Gastroesophageal sphincter (tissue), 4 donors: ENCODE results near the gene GLI3. TPM values are rescaled to one million over a fixed set of nuclear protein-coding genes. Genes with fewer than 3 reads are reported as not detected.

Source experiments
- ATAC-seq: fragments of 150-250 bp; one replicate; pipeline ENCODE4 v1.9.1; 2016; ENCODE audit warnings: mild to moderate bottlenecking, moderate library complexity
- H3K27ac ChIP-seq, 4 donors: fragments of 200-600 bp; sonication (generic) in 3 of 4; 1 replicate in 3 of 4; 2 replicates in 1 of 4; pipeline ENCODE4 v1.5.1; 2016 to 2019
- H3K27me3 ChIP-seq: fragments of 200-600 bp; sonication (generic); one replicate; pipeline ENCODE4 v1.5.1; 2019
- H3K36me3 ChIP-seq, 2 donors: fragments of 200-600 bp; sonication (generic); one replicate each; pipeline ENCODE4 v1.5.1; 2019; ENCODE audit warnings: control low read depth in 1 of 2
- H3K4me1 ChIP-seq, 3 donors: fragments of 200-600 bp; sonication (generic); 1 replicate in 2 of 3; 2 replicates in 1 of 3; pipeline ENCODE4 v1.5.1; 2016 to 2019; ENCODE audit warnings: control low read depth in 2 of 3
- H3K4me3 ChIP-seq, 2 donors: fragments of 200-600 bp; sonication (generic); one replicate each; pipeline ENCODE4 v1.5.1; 2019; ENCODE audit warnings: mild to moderate bottlenecking in 1 of 2, moderate library complexity in 1 of 2
- H3K9me3 ChIP-seq, 3 donors: fragments of 200-600 bp; sonication (generic); one replicate each; pipeline ENCODE4 v1.5.1; 2017 to 2019; ENCODE audit warnings: control low read depth in 2 of 3
- EP300 ChIP-seq: sonication (generic); formaldehyde crosslinking; IDR thresholded peaks from one replicate; pipeline ENCODE4 v1.6.1; 2017; ENCODE audit warnings: antibody characterized with exemption, mild to moderate bottlenecking
- POLR2A ChIP-seq, 2 donors: fragments of 450-650 bp; IDR thresholded peaks; one replicate each; pipeline ENCODE4 v1.6.1; 2017; ENCODE audit warnings: antibody characterized with exemption in 2 of 2, mild to moderate bottlenecking in 2 of 2, moderate library complexity in 1 of 2
- POLR2AphosphoS5 ChIP-seq: sonication (generic); formaldehyde crosslinking; IDR thresholded peaks from one replicate; pipeline ENCODE4 v1.6.1; 2017; ENCODE audit warnings: antibody characterized with exemption
- WGBS, 2 donors: methylation state at CpG; one replicate each; pipeline ENCODE4 v1.1.5; 2018; ENCODE audit warnings: low coverage in 1 of 2; 5-methylcytosine and 5-hydroxymethylcytosine counted together
- total RNA-seq, 4 donors: library from RNA; depleted of rRNA; stranded (reverse); fragments of >200 nt; gene quantifications; one replicate each; pipeline ENCODE4 v1.1.0, GENCODE V29; 2016
- TF ChIP-seq, protein P1 (sequence below), 4 experiments: fragments of 200-600 bp in 2 of 4; fragments of 450-650 bp in 2 of 4; sonication (generic) in 1 of 4; IDR thresholded peaks; one replicate each; pipeline ENCODE4 v1.5.1; 2017 to 2019; ENCODE audit warnings: antibody characterized with exemption in 4 of 4, mild to moderate bottlenecking in 2 of 4, moderate library complexity in 2 of 4

GLI3 gene
- total RNA-seq, 4 donors from 2014 or later: 7.3 to 18.2 (median 12.6) TPM

DNA sequence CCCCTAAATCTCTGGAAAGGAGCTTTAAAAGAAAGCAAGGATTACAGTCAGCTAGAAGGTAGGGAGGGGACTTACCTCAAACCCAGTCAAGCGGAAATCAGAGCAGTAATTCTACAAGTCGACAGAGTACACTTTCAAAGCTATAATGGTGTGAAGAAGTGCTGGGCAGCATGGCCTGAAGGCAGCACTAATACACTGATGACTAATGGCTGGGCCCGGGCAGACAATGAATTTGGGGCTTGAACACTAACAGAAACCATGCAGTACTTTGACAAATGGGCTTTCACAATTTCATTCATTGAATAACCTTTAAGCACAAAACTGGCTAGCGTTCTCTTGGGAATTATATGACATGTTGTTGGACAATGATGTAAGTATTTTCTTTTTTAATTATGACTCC is 4.7 kb downstream of the GLI3 start:
- WGBS, 2 donors: 17 to 33% methylated on average over 2 to 4 of the region's 4 CpGs
- no peak overlapping the region for H3K4me3 ChIP-seq
- H3K9me3 ChIP-seq: no peaks in the 10 kb centered on the region
- no peaks in the 10 kb centered on the region for H3K27me3 ChIP-seq
- peak overlapping the region in 2 of 4 donors; percentile 23 to 31 for H3K27ac ChIP-seq
- H3K4me1 ChIP-seq: peaks cover 0 to 83% (median 11%) of the 10 kb centered on the region in 3 donors
- ATAC-seq: no peak
- H3K36me3 ChIP-seq: no peaks in the 10 kb centered on the region
- TF ChIP-seq EP300: no peak
- no peak for TF ChIP-seq POLR2A (IDR thresholded peaks at IDR 0.05)
- TF ChIP-seq, protein P1, sequence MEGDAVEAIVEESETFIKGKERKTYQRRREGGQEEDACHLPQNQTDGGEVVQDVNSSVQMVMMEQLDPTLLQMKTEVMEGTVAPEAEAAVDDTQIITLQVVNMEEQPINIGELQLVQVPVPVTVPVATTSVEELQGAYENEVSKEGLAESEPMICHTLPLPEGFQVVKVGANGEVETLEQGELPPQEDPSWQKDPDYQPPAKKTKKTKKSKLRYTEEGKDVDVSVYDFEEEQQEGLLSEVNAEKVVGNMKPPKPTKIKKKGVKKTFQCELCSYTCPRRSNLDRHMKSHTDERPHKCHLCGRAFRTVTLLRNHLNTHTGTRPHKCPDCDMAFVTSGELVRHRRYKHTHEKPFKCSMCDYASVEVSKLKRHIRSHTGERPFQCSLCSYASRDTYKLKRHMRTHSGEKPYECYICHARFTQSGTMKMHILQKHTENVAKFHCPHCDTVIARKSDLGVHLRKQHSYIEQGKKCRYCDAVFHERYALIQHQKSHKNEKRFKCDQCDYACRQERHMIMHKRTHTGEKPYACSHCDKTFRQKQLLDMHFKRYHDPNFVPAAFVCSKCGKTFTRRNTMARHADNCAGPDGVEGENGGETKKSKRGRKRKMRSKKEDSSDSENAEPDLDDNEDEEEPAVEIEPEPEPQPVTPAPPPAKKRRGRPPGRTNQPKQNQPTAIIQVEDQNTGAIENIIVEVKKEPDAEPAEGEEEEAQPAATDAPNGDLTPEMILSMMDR (IDR thresholded peaks at IDR 0.05): no peak
- TF ChIP-seq POLR2AphosphoS5: peak; percentile 68

DNA sequence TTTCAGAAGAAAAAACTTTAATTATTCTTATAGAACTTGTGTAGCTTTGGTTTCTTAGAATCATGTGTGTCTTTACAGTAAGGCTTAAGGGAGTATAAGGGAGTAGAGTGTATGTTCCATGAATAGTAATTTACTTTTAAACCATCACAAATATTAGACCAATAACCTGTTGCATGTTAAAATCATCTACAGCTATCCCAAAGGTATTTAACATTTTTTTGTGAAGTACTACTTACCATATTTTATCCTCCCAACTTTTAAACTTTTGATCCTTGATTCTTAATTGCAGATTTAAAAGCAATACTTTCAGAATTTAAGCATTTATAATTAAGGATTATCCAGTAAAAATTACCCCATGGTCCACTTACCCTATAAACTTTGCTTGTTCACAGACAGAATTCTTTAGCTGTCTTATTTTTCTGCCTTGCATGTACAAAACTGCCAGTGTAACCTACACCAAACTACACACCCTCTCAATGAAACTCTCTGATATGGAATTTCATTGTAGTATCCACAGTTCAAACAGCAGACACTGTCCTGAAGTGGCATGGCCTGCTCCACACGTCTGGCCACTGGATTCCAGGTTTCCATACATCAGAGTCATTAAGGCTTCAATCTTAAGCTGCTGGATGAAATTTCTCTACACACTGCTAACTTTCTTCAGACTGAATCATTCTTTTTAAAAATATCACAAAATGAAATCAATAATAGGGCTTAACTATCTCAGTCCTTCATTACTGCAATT is 5.8 kb downstream of the GLI3 start:
- Histone ChIP-seq H3K4me3 (no peak overlapping the region), H3K9me3 (no peaks in the 10 kb centered on the region), H3K4me1 (peaks cover 0 to 94% (median 11%) of the 10 kb centered on the region in 3 donors), H3K36me3 (no peaks in the 10 kb centered on the region), H3K27me3 (no peaks in the 10 kb centered on the region), H3K27ac (no peak overlapping the region)
- ATAC-seq: no peak
- WGBS, 2 donors: 43 to 70% methylated on average over 1 of the region's 1 CpG
- TF ChIP-seq POLR2AphosphoS5 (no peak), EP300 (no peak), POLR2A (IDR thresholded peaks at IDR 0.05) (no peak)
- TF ChIP-seq, protein P1 (IDR thresholded peaks at IDR 0.05): no peak

- Histone ChIP-seq H3K4me1 (peaks cover 0 to 67% (median 11%) of the 10 kb centered on the region in 3 donors), H3K27ac (peak overlapping the region in 3 of 4 donors; percentile 39 to 72 (median 41)), H3K4me3 (peak overlapping the region; percentile 47 to 51), H3K27me3 (no peaks in the 10 kb centered on the region), H3K36me3 (no peaks in the 10 kb centered on the region), H3K9me3 (no peaks in the 10 kb centered on the region)
- WGBS, 2 donors: 9 to 30% methylated on average over 5 to 17 of the region's 51 CpGs
- ATAC-seq: peak; percentile 70
- TF ChIP-seq, protein P1 (IDR thresholded peaks at IDR 0.05): no peak
- TF ChIP-seq POLR2A (IDR thresholded peaks at IDR 0.05): no peak
- no peak for TF ChIP-seq POLR2AphosphoS5
- TF ChIP-seq EP300: no peak
Observed at GRCh38 chr7:42227936-42228591, 8.9 kb downstream of the GLI3 start.

GRCh38 chr7:42227541-42227935 is 9.5 kb downstream of the GLI3 start:
- peaks cover 0 to 61% (median 11%) of the 10 kb centered on the region in 3 donors for H3K4me1 ChIP-seq
- ATAC-seq: no peak
- H3K4me3 ChIP-seq: peak overlapping the region; percentile 47 to 51
- H3K9me3 ChIP-seq: no peaks in the 10 kb centered on the region
- H3K27ac ChIP-seq: peak overlapping the region in 2 of 4 donors; percentile 41 to 72
- no peaks in the 10 kb centered on the region for H3K36me3 ChIP-seq
- 57 to 63% methylated on average over 11 to 13 of the region's 13 CpGs for WGBS, 2 donors
- no peaks in the 10 kb centered on the region for H3K27me3 ChIP-seq
- TF ChIP-seq, protein P1 (IDR thresholded peaks at IDR 0.05): no peak
- TF ChIP-seq EP300 (no peak), POLR2A (IDR thresholded peaks at IDR 0.05) (no peak)
